K562 (cell line): Measurements from ENCODE around the gene ZNF487. TPM values are rescaled to one million over a fixed set of nuclear protein-coding genes. Genes with fewer than 3 reads are reported as not detected.

Experiments used
- ATF2 ChIP-seq: sonication (generic); formaldehyde crosslinking; IDR thresholded peaks from 2 replicates; pipeline ENCODE4 v1.8.1; 2022; ENCODE audit warnings: missing genetic modification reagents
- E2F4 ChIP-seq: sonication (generic); formaldehyde crosslinking; IDR thresholded peaks from 2 replicates; pipeline ENCODE4 v1.8.0; 2022; ENCODE audit warnings: mild to moderate bottlenecking, low read depth, missing genetic modification reagents
- IRF1 ChIP-seq: sonication (generic); formaldehyde crosslinking; IDR thresholded peaks from 2 replicates; pipeline ENCODE4 v1.8.0; 2022; ENCODE audit warnings: missing genetic modification reagents, mild to moderate bottlenecking, borderline replicate concordance
- MYC ChIP-seq, 2 experiments: fragments of 250-450 bp in 1 of 2; sonication (Bioruptor Pico) in 1 of 2; IDR thresholded peaks; 2 replicates each; pipeline versions ENCODE4 v1.5.1 to v1.6.1; 2012 to 2021; ENCODE audit warnings: low read depth in 2 of 2, borderline replicate concordance in 1 of 2, improper control_type of control experiment in 1 of 2, low read length in 1 of 2, mild to moderate bottlenecking in 1 of 2, moderate library complexity in 1 of 2
- NFIC ChIP-seq: fragments of 450-650 bp; IDR thresholded peaks from 2 replicates; pipeline ENCODE4 v1.6.1; 2017; ENCODE audit warnings: mild to moderate bottlenecking, inconsistent platforms
- ZBTB40 ChIP-seq, 2 experiments: fragments of 450-650 bp in 1 of 2; sonication (generic) in 1 of 2; formaldehyde crosslinking in 1 of 2; IDR thresholded peaks; 2 replicates each; pipeline versions ENCODE4 v1.7.1 to v1.9.0; 2016 to 2022; ENCODE audit warnings: inconsistent platforms in 1 of 2, mild to moderate bottlenecking in 1 of 2, missing genetic modification reagents in 1 of 2
- ZNF134 ChIP-seq: fragments of 250-450 bp; sonication (Bioruptor Pico); conservative IDR thresholded peaks from 2 replicates; pipeline ENCODE4 v1.4.0; 2020
- ZNF280A ChIP-seq: fragments of 450-650 bp; IDR thresholded peaks from 2 replicates; pipeline ENCODE4 v1.6.1; 2018; ENCODE audit warnings: mild to moderate bottlenecking, low read depth; ENCODE audit not compliant: partially characterized antibody
- polyA plus RNA-seq, 8 experiments: library from polyadenylated mRNA; depleted of rRNA in 4 of 8; stranded (reverse) in 5 of 8; unstranded in 3 of 8; fragments of >200 nt; fragmentation: Nextera tagmentation in 2 of 8; fragmentation: Illumina TruSeq in 1 of 8; extraction: Ambion mirVana in 2 of 8; extraction: Trizol in 1 of 8; gene quantifications; 2 replicates each; pipeline versions ENCODE4 v1.2.1 to v1.2.3, GENCODE V29; 2011 to 2014; ENCODE audit warnings: inconsistent platforms in 1 of 8, missing spikeins in 1 of 8
- total RNA-seq, 7 experiments: library from RNA; depleted of rRNA in 6 of 7; stranded (reverse); fragments of >200 nt in 6 of 7; fragmentation: Illumina TruSeq in 2 of 7; extraction: Trizol in 2 of 7; gene quantifications; 2 replicates each; pipeline versions ENCODE4 v1.2.1 to v1.2.3, GENCODE V29; 2011 to 2021; ENCODE audit warnings: low replicate concordance in 1 of 7

The ZNF487 gene
- total and polyA plus RNA-seq, 9 of the 15 experiments (the other 6 are each of a cell fraction or from before 2014, with no cell fraction given), result 1.9 to 6.5 (median 4.2) TPM

GRCh38 chr10:43408710-43409384, 28.1 kb upstream of the ZNF487 start, which contains the start of gene HNRNPF (continued):
- TF ChIP-seq ZNF280A (no peak), E2F4 (0 out of 2 replicates have a peak, but pooled peaks have one; percentile 60), ZBTB40 (IDR thresholded peaks at IDR 0.05) (peak; percentile 90), ZBTB40 (CRISPR knock-in tag; IDR thresholded peaks at IDR 0.05) (no peak), IRF1 (CRISPR knock-in tag) (no peak), MYC (IDR thresholded peaks at IDR 0.05; ENCODE audit: low read depth, low read length) (peak; percentile 99), MYC (CRISPR knock-in tag; IDR thresholded peaks at IDR 0.05; ENCODE audit: borderline replicate concordance, low read depth) (peak; percentile 98), ZNF134 (CRISPR knock-in tag) (no peak), NFIC (peak; percentile 87), ATF2 (CRISPR knock-in tag) (no peak)
